ENCODE data around the gene ADNP. TPM values are rescaled to one million over a fixed set of nuclear protein-coding genes. Genes with fewer than 3 reads are reported as not detected.

ADNP gene
- polyA plus RNA-seq, 1 of the 3 experiments (the other 2 are of a cell fraction): 13.3 TPM

DNA sequence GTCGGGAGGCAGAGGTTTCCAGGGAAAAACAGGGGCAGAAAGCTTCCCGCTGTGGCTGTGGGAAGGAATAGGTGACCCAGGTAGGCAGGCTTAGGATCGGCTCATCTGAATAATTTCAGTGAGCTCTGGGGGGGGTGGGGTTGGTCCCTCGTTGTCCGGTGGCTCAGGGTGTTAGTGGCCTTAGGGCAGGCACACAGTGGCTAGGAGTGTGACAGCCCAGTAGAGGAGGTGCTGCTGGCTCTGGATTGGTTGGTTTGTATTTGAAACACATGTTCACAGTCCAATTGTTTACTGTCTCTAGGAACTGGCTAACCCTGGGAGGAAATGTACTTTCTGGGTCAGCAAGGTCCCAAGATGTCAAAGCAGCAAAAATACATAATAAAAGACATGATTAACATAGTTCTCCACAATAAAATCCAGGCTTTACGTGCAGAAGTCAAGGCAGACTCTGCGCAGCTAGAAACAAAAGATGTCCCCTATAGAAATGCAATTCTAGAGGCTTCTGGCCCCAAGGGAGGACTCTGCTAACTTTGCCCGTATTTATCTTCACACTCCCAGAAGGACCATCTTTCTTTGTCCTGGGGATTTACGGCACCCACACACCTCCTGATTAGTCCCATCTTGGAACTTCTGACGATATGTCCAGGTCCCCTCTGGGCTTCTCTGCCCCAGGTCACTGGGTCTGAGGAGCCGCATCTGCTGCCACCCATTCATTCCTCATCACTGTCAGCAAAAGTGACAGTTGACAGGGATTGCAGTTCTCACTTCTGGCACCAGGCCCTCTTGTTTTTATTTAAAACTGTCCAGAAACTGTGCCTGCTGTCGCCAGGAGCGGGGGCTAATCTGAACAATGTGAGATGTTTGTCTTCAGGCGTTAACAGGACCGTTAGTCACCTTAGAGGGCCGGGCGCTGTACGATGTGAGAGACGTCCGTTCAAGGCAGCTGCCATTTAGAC lies 46.1 kb upstream of the ADNP start:
- peaks cover 4 to 12% of the 10 kb centered on the region in 2 experiments; a peak in 1 of 4 replicates for H3K4me1 ChIP-seq (ENCODE audit: control insufficient read depth in 1 of 2, insufficient read depth in 2 of 2, low read depth in 1 of 2, low read length in 1 of 2)
- DNase-seq: no peak
- H2AFZ ChIP-seq (ENCODE audit: low read depth): no peak overlapping the region
- H3K4me2 ChIP-seq: no peak overlapping the region
- TF ChIP-seq EP300 (IDR thresholded peaks at IDR 0.05; ENCODE audit: borderline replicate concordance in 1 of 2, low read depth in 1 of 2, low read length in 1 of 2): 0 out of 4 replicates have a peak, but pooled peaks of 1 of the 2 experiments have one; percentile 25
- TF ChIP-seq, protein P1, sequence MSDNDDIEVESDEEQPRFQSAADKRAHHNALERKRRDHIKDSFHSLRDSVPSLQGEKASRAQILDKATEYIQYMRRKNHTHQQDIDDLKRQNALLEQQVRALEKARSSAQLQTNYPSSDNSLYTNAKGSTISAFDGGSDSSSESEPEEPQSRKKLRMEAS (IDR thresholded peaks at IDR 0.05; ENCODE audit: low read depth): no peak
- no peaks in the 10 kb centered on the region for H3K9me3 ChIP-seq
- H3K4me3 ChIP-seq (ENCODE audit: low read depth in 2 of 2, low read length in 1 of 2): no peak overlapping the region
- POLR2A ChIA-PET: no interaction called here
- no peak overlapping the region; a peak in 1 of 4 replicates for H3K27ac ChIP-seq (ENCODE audit: low read depth in 2 of 2, low read length in 1 of 2)
- H3K27me3 ChIP-seq (ENCODE audit: insufficient read depth): no peaks in the 10 kb centered on the region
- no peaks in the 10 kb centered on the region for H3K79me2 ChIP-seq (ENCODE audit: insufficient read depth)
- H3F3A ChIP-seq (replicated peaks; ENCODE audit: insufficient read depth): peaks cover 12% of the 10 kb centered on the region
- no peak overlapping the region for H3K9ac ChIP-seq
- no peaks in the 10 kb centered on the region for H3K9me2 ChIP-seq
- WGBS (ENCODE audit: low lambda C conversion rate): 73% methylated on average over 20 of the region's 20 CpGs
- CTCF ChIA-PET: interaction anchor here (0.6 to 5.4 kb wide), 10 partner anchors 10 to 647 kb away, joined by 3 to 25 read pairs (median 4); partner anchors contain the start of gene BCAS4
- H3K36me3 ChIP-seq (replicated peaks in 1 of 2; ENCODE audit: control insufficient read depth in 1 of 2, insufficient read depth in 2 of 2, low read length in 1 of 2): no peaks in the 10 kb centered on the region
- H4K20me1 ChIP-seq (ENCODE audit: insufficient read depth): no peaks in the 10 kb centered on the region

DNA sequence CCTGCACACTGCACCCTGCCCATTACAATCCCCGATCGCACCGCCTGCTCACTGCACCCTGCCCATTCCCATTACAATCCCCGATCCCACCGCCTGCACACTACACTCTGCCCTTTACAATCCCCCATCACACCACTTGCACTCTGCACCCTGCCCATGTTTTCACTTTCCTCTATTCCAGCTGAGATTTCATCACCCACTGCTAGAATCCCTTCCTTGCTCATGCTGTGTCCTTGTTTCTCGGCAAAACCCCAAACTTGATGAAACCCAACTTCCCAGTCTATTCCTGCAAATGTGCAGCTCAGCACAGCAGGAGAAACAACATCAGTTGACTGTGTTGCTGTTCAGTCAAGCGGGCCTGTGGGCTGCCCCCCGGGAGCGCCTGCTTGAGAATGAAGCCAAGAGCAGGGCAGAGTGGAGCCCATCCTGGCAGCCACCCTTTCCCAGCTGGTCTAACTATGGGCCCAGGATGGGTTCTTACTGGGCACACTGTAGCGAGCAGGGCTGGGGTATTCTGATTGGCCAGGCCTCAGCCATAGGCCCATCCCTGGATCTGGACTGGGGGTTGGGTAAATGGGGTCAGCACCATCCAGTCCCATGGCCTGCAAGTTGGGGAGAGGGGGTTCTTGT lies 44.6 kb upstream of the ADNP start:
- POLR2A ChIA-PET: interaction anchor here (0.6 kb wide), 2 partner anchors 186 to 1145 kb away, joined by 4 to 5 read pairs; no protein-coding TSS in a partner anchor
- CTCF ChIA-PET: interaction anchor here (1.1 to 5.4 kb wide), 6 partner anchors 11 to 649 kb away, joined by 3 to 25 read pairs (median 5); partner anchors contain the start of gene BCAS4

DNA sequence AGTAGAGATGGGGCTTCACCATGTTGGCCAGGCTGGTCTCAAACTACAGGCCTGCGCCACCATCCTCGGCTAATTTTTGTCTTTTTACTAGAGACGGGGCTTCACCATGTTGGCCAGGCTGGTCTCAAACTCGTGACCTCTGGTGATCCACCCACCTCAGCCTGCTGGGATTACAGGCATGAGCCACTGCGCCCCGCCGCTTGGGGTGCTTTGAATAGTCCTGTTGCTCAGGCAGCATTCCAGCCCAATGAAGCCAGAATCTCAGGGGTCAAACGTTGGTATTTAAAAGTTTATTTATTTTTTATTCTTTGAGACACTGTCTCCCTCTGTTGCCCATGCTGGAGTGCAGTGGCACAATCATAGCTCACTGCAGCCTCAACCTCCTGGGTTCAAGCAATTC lies 38.7 kb upstream of the ADNP start:
- ChIA-PET CTCF (interaction anchor here (1.6 to 3.8 kb wide), 2 partner anchors 12 to 18 kb away, joined by 6 to 21 read pairs; no protein-coding TSS in a partner anchor), POLR2A (no interaction called here)
- WGBS (ENCODE audit: low lambda C conversion rate): 70% methylated on average over 8 of the region's 8 CpGs
- Histone ChIP-seq H3F3A (replicated peaks; ENCODE audit: insufficient read depth) (no peaks in the 10 kb centered on the region), H3K4me1 (ENCODE audit: control insufficient read depth in 1 of 2, insufficient read depth in 2 of 2, low read depth in 1 of 2, low read length in 1 of 2) (no peaks in the 10 kb centered on the region), H3K79me2 (ENCODE audit: insufficient read depth) (no peaks in the 10 kb centered on the region), H3K27ac (ENCODE audit: low read depth in 2 of 2, low read length in 1 of 2) (no peak overlapping the region), H3K4me3 (ENCODE audit: low read depth in 2 of 2, low read length in 1 of 2) (no peak overlapping the region), H3K4me2 (no peak overlapping the region), H4K20me1 (ENCODE audit: insufficient read depth) (no peaks in the 10 kb centered on the region), H3K9ac (no peak overlapping the region), H3K9me2 (no peaks in the 10 kb centered on the region), H3K9me3 (no peaks in the 10 kb centered on the region), H3K27me3 (ENCODE audit: insufficient read depth) (no peaks in the 10 kb centered on the region), H2AFZ (ENCODE audit: low read depth) (no peak overlapping the region), H3K36me3 (replicated peaks in 1 of 2; ENCODE audit: control insufficient read depth in 1 of 2, insufficient read depth in 2 of 2, low read length in 1 of 2) (no peaks in the 10 kb centered on the region)
- DNase-seq: no peak
- no peak for TF ChIP-seq EZH2phosphoT487 (IDR thresholded peaks at IDR 0.05; ENCODE audit: borderline replicate concordance, low read depth)
- no peak for TF ChIP-seq EP300 (IDR thresholded peaks at IDR 0.05; ENCODE audit: borderline replicate concordance in 1 of 2, low read depth in 1 of 2, low read length in 1 of 2)
- TF ChIP-seq RXRA (IDR thresholded peaks at IDR 0.05; ENCODE audit: borderline replicate concordance, low read depth): no peak
- no peak for TF ChIP-seq TCF12 (IDR thresholded peaks at IDR 0.05)
- no peak for TF ChIP-seq NFIC (IDR thresholded peaks at IDR 0.05; ENCODE audit: borderline replicate concordance)
- TF ChIP-seq MEF2A (IDR thresholded peaks at IDR 0.05; ENCODE audit: borderline replicate concordance, low read depth): no peak
- no peak for TF ChIP-seq ELF1 (IDR thresholded peaks at IDR 0.05)
- TF ChIP-seq SIN3A (IDR thresholded peaks at IDR 0.05; ENCODE audit: borderline replicate concordance, low read depth, low read length): no peak
- TF ChIP-seq FOSL2 (IDR thresholded peaks at IDR 0.05; ENCODE audit: borderline replicate concordance, low read depth): no peak
- TF ChIP-seq, protein P2, sequence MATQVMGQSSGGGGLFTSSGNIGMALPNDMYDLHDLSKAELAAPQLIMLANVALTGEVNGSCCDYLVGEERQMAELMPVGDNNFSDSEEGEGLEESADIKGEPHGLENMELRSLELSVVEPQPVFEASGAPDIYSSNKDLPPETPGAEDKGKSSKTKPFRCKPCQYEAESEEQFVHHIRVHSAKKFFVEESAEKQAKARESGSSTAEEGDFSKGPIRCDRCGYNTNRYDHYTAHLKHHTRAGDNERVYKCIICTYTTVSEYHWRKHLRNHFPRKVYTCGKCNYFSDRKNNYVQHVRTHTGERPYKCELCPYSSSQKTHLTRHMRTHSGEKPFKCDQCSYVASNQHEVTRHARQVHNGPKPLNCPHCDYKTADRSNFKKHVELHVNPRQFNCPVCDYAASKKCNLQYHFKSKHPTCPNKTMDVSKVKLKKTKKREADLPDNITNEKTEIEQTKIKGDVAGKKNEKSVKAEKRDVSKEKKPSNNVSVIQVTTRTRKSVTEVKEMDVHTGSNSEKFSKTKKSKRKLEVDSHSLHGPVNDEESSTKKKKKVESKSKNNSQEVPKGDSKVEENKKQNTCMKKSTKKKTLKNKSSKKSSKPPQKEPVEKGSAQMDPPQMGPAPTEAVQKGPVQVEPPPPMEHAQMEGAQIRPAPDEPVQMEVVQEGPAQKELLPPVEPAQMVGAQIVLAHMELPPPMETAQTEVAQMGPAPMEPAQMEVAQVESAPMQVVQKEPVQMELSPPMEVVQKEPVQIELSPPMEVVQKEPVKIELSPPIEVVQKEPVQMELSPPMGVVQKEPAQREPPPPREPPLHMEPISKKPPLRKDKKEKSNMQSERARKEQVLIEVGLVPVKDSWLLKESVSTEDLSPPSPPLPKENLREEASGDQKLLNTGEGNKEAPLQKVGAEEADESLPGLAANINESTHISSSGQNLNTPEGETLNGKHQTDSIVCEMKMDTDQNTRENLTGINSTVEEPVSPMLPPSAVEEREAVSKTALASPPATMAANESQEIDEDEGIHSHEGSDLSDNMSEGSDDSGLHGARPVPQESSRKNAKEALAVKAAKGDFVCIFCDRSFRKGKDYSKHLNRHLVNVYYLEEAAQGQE (IDR thresholded peaks at IDR 0.05; ENCODE audit: low read depth, low read length): no peak
- TF ChIP-seq RFX5 (IDR thresholded peaks at IDR 0.05; ENCODE audit: low read length): no peak

More for the DNA sequence above, 44.6 kb upstream of the ADNP start:
- TF ChIP-seq GATA2 (CRISPR knock-in tag; IDR thresholded peaks at IDR 0.05): no peak
- TF ChIP-seq FOSL2 (IDR thresholded peaks at IDR 0.05; ENCODE audit: borderline replicate concordance, low read depth): no peak
- no peak for TF ChIP-seq SMC3 (IDR thresholded peaks at IDR 0.05; ENCODE audit: low read depth, low read length)
- TF ChIP-seq JUND (IDR thresholded peaks at IDR 0.05): no peak
- TF ChIP-seq CHD2 (IDR thresholded peaks at IDR 0.05; ENCODE audit: low read length, partially characterized antibody): no peak
- TF ChIP-seq, protein P1 (IDR thresholded peaks at IDR 0.05; ENCODE audit: low read depth): no peak
- H3K79me2 ChIP-seq (ENCODE audit: insufficient read depth): no peaks in the 10 kb centered on the region
- H4K20me1 ChIP-seq (ENCODE audit: insufficient read depth): no peaks in the 10 kb centered on the region
- DNase-seq: no peak
- no peaks in the 10 kb centered on the region for H3K27me3 ChIP-seq (ENCODE audit: insufficient read depth)
- no peaks in the 10 kb centered on the region for H3K9me2 ChIP-seq
- peaks cover 0 to 12% of the 10 kb centered on the region in 2 experiments; a peak in 1 of 4 replicates for H3K4me1 ChIP-seq (ENCODE audit: control insufficient read depth in 1 of 2, insufficient read depth in 2 of 2, low read depth in 1 of 2, low read length in 1 of 2)
- H3K27ac ChIP-seq (ENCODE audit: low read depth in 2 of 2, low read length in 1 of 2): no peak overlapping the region
- H2AFZ ChIP-seq (ENCODE audit: low read depth): no peak overlapping the region
- H3K9me3 ChIP-seq: no peaks in the 10 kb centered on the region
- H3K36me3 ChIP-seq (replicated peaks in 1 of 2; ENCODE audit: control insufficient read depth in 1 of 2, insufficient read depth in 2 of 2, low read length in 1 of 2): no peaks in the 10 kb centered on the region
- WGBS (ENCODE audit: low lambda C conversion rate): 78% methylated on average over 10 of the region's 10 CpGs
- H3K4me3 ChIP-seq (ENCODE audit: low read depth in 2 of 2, low read length in 1 of 2): no peak overlapping the region
- no peak overlapping the region for H3K4me2 ChIP-seq
- H3K9ac ChIP-seq: no peak overlapping the region
- peaks cover 12% of the 10 kb centered on the region for H3F3A ChIP-seq (replicated peaks; ENCODE audit: insufficient read depth)

Data from SK-N-SH (cell line).